Activated CD8-positive, alpha-beta memory T cell treated with anti-CD3 and anti-CD28 coated beads for 1 hour (primary cell): ENCODE measurements around the gene KLF7.

ENCODE experiments used
- DNase-seq, 2 donors: peaks; one replicate each; pipeline ENCODE4 v3.0.0-alpha.2; 2020; ENCODE audit warnings: low read depth in 1 of 2; ENCODE audit errors: extremely low read depth in 1 of 2

KLF7 gene

GRCh38 chr2:207129821-207130220 is 35.9 kb downstream of the KLF7 start:
- DNase-seq: no peak

DNA sequence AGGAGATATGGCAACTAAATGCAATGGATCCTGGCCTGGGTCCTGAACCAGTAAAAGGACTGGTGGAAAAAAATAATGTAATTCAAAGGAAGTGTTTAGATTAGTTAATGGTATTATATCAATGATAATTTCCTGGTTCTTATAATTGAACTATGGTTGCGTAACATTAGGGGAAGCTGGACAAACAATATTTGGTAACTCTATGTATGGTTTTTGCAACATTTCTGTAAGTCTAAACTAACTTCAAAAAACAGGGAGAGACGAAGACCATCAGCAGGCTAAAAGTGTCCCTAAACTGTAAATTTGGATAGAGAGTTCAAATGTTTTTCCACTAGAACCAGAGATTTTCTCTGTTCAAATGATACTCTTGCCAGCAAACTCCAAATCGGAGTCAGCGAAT is 36.9 kb downstream of the KLF7 start:
- DNase-seq: no peak

GRCh38 chr2:207126724-207127308 is 38.9 kb downstream of the KLF7 start:
- DNase-seq: no peak

- DNase-seq: no peak
These were observed 41.9 kb downstream of the KLF7 start for GRCh38 chr2:207123776-207124391.

DNA sequence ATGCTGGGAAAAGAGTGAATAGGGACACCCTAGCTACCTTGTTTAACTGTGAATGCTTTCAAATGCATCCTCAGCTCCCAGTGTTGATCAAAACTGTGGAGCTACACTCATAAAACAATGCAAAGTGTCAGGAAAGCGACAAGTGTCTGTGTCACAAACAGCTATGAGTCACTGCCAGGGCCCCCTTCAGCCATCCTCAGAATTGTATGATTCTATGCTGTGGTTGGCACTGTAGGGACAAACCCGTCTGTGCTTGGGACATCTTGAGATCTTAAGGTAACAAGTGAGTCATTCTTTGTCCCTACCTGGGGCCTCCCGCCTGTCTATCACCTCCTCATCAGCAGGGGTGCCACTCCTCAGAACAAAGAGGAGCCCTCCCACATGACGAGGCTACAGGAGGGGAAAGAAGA is 42.4 kb downstream of the KLF7 start:
- DNase-seq: peak; percentile 11 to 15

DNA sequence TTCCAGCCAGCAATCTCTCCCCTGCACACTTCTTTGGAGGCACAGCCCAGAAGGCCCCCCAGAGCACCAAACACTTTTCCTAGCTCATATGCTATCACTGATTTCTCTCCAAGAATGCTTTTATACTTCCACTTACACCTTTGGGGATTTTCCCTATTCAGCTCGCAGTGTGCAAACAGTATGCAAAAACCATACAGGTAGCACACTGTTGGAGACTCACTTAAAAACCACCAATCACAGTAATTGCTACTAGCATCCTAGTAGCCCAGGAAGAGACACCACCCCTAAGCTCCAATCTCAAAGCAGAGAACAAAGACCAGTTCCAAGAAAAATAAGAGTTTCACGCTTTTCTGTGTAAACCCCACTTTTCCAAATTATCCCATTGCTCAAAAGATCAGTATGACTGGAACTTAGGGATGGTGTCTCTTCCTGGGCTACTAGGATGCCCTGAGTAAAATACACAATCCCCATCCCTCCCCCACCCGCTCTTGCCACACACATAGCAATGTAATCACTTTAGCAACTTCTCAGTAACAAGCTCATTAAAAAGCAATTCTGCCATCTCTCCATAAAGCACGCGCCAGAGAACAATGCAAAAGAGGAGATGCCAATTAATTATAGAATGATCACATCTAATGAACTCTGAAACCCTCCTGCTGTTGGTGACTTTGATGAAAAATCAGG is 43.0 kb downstream of the KLF7 start:
- DNase-seq: no peak

- DNase-seq: no peak
These were observed 44.0 kb downstream of the KLF7 start for GRCh38 chr2:207121784-207122183.

DNA sequence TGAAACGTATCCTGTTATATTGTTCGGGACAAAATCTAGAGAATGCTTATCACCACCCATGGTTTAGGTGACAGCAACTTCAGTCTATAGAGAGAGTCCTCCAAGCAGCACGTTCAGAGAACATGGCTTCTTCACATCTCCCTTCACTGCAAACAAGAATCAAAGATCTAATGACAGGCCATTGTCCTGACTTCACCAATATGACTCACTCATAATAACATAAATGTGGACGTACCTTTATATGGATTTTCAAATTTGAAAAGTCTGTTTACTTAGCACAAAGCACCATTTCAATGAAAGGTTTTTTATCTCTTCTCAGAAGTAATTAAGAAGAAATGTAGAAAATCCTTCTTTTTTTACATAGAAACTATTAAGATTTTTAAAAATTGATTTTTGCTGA is 46.7 kb downstream of the KLF7 start:
- no peak for DNase-seq

DNA sequence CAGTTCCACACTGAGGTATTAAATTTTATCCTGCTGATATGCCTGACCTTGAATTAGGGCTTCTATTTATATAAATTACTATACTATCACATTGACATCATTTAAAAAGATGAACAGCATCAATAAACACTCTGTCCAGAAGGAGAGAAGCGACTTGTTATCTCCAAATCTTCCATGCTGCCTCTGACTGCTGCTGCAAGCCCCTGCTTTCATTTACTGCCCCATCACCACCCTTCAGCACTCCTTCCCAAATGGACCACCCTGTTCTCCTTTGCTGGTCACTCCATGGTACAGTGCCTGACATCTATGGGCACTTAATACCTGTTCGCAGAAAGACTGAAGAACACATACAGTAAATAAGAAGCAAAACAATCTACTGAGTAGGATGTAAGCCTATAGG is 48.1 kb downstream of the KLF7 start:
- no peak for DNase-seq

DNA sequence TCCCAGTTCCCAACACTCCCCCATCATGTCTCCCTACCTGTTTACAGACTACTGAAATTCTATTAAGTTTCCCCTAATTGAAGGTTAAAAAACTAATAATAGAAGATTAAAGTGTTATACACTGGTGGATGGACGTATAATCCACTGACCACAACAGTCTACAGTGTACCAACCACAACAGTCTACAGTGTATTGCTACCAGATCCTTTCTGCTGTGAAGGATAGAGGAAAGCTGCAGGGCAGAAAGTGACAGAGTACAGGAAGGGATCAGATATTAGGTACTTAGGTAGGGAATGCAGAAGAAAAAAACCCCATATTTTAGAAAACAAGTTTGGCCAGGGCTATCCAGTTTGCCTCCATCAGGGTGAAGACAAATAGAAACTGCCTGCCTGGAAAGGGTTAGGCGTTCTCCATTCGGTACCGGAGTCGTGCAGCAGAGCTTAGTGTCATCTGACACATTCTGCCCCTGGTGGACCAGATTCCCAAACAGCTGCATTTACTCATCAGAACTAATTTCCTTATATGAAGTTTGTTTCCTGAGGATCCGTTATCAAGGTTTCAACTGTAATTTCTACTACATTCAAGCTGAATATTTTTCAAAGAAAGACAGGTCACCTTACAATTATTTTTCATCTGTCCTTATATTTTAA is 49.9 kb downstream of the KLF7 start:
- DNase-seq: no peak

GRCh38 chr2:207113414-207113813 is 52.3 kb downstream of the KLF7 start:
- no peak for DNase-seq

- DNase-seq: no peak
These were observed 53.0 kb downstream of the KLF7 start for GRCh38 chr2:207112785-207113184.

DNA sequence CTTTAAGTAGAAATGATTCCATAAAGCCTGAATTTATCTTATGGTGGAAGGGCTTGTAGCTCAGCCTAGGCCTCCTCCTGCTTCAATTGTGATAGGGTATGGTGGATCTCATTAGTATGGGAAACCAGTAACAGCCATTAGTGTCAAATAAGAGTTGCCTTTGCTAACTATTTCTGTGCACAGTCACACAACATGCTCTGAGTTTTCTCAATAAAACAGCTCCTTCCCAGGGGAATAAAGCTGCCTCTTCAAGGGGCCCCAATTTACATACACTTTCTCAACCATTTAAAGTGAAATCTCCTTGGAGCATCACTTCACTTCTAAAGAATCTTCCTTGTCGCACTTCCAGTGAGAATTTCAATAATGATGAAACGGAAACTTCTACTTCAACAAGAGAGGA is 53.4 kb downstream of the KLF7 start:
- no peak for DNase-seq

DNA sequence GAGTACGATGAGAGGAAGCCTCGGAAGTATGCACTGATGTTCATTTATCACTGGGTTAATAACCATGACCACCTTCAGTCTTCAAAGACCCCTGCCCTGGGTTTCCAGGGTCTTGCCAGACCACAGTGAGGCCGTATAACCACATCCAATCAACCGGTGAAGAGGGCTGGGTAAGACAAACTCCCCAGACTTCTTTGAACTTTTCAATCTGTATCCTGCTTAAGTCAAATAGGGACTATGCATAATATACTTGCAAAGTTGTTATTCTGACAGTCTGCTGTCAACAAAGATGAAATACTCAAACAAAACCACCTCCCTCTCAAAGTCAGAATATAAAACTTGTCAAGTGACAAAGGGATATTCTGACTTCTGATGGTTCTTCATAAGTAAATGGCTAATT is 54.0 kb downstream of the KLF7 start:
- DNase-seq: no peak

- DNase-seq: no peak
These were observed 55.0 kb downstream of the KLF7 start for GRCh38 chr2:207110715-207111114.

GRCh38 chr2:207110310-207110709 is 55.4 kb downstream of the KLF7 start:
- no peak for DNase-seq

GRCh38 chr2:207109768-207110167 is 56.0 kb downstream of the KLF7 start:
- DNase-seq: no peak

DNA sequence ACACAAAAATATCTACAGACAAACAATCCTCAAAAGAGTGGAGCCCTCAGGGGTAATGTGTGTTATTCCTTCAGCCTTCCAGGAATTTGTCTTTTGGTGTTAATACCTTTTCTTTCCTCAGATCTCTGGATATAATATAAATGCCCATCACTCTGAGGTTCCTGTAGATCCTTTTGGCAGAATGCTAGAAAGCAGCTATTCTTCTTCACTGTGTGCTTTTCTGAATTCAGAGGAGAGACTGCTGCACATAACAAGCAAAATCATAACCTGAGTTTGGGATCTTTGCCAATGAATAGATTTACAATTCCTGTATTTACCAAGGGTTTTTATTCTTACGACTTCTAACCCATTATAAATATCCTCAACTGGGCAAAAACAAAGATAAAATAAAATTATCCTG is 57.3 kb downstream of the KLF7 start:
- no peak for DNase-seq

DNA sequence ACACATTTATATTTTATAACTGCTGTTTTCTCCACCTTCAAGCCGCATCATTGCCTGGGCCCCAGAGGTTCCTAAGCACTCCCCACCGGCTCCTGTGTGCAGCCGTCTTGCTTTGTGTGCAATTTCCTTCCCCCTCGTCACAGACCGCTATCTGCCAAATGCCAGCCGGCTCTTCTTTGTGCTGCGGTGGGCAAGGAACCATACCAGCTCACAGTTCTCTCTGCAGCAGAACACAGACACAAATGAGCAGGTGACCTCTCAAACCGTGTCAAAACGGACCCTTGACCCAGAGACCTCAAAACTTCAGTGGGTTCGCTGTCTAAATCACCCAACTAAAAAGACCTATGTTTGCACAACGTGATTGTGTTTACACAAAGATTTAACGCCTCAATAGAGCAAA is 58.2 kb downstream of the KLF7 start:
- no peak for DNase-seq

DNA sequence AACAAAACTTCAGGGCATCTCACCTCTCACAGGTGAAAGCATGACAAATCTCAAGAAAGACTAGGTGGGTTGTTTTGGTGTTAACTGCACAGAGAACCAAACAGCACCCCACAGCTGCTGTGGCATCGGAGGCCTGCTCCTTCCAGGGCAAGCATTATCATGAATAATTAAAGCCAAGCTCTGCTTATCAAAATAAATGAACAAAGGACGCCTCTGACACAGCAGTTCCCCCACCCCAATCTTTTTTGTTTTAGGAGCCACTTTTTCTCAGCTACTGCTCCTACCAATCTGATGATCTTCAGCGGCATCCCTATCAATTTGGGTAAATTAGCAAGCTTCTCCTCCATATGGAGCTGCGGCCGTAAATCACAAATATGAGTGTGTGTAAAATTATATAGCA is 58.6 kb downstream of the KLF7 start:
- DNase-seq: no peak

- no peak for DNase-seq
These were observed 62.6 kb downstream of the KLF7 start for GRCh38 chr2:207103132-207103531.

- no peak for DNase-seq
These were observed 63.8 kb downstream of the KLF7 start for GRCh38 chr2:207101984-207102383.
